Ascending aorta (tissue), 2 donors: Measurements from ENCODE around the gene CFP. TPM values are rescaled to one million over a fixed set of nuclear protein-coding genes. Genes with fewer than 3 reads are reported as not detected.

Experiments
- DNase-seq, 2 donors: peaks; one replicate each; pipeline ENCODE4 v3.0.0-alpha.2; 2019; ENCODE audit warnings: low spot score in 2 of 2
- H3K27ac ChIP-seq, 2 donors: fragments of 200-600 bp; sonication (generic); one replicate each; pipeline ENCODE4 v1.5.1; 2016 to 2017; ENCODE audit warnings: mild to moderate bottlenecking in 1 of 2
- H3K27me3 ChIP-seq: fragments of 200-600 bp; sonication (generic); one replicate; pipeline ENCODE4 v1.5.1; 2017
- H3K36me3 ChIP-seq, 2 donors: fragments of 200-600 bp; sonication (generic); one replicate each; pipeline ENCODE4 v1.5.1; 2016
- H3K4me1 ChIP-seq, 2 donors: fragments of 200-600 bp; sonication (generic); one replicate each; pipeline ENCODE4 v1.5.1; 2016 to 2017; ENCODE audit warnings: mild to moderate bottlenecking in 1 of 2
- H3K4me3 ChIP-seq, 2 donors: fragments of 200-600 bp; sonication (generic); one replicate each; pipeline ENCODE4 v1.5.1; 2016 to 2017; ENCODE audit warnings: mild to moderate bottlenecking in 1 of 2
- H3K9me3 ChIP-seq, 2 donors: fragments of 200-600 bp; sonication (generic); one replicate each; pipeline ENCODE4 v1.5.1; 2016
- intact Hi-C: fragments of 100-400 bp; cut with DNase I; formaldehyde crosslinking; loops from one replicate; pipeline ENCODE4 v1.15.1; 2023
- total RNA-seq: library from RNA; depleted of rRNA; stranded (reverse); fragments of >200 nt; gene quantifications from one replicate; pipeline ENCODE4 v1.1.0, GENCODE V29; 2016
- TF ChIP-seq, protein P1 (sequence below), 3 experiments: fragments of 200-600 bp in 2 of 3; fragments of 450-650 bp in 1 of 3; sonication (generic) in 2 of 3; IDR thresholded peaks; one replicate each; pipeline ENCODE4 v1.5.1; 2016 to 2019; ENCODE audit warnings: antibody characterized with exemption in 3 of 3, mild to moderate bottlenecking in 1 of 3, moderate library complexity in 1 of 3

Gene CFP
- total RNA-seq, 1 donor from 2014 or later = 25.4 TPM

DNA sequence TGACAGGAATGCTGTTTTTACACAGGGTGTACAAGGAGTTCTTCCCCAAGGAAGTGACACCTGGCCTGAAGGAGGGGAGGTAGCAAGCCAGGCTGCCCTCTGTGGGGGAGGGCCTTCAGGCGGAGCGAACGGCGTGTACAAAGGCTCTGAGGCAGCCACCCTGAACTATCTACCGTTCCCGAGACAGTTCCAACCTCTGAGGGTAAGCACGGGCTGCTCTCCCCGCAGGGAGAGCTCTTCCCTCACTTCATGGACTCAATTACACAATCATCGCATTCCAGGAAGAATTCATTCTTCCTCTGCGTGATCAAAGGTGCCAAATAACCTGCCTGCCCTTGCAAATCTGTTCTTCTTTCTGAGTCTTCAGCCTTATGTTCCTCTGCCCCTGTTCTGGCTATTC is 15.8 kb upstream of the CFP start:
- no peak overlapping the region for H3K27ac ChIP-seq
- H3K36me3 ChIP-seq = peaks cover under 1 to 7% of the 10 kb centered on the region in 2 donors
- no peak overlapping the region for H3K4me3 ChIP-seq
- intact Hi-C loops = loop anchor here (5.0 kb wide), 1 partner anchor 63 kb away; the partner anchor contains the start of gene TIMP1
- DNase-seq = no peak
- TF ChIP-seq, protein P1, sequence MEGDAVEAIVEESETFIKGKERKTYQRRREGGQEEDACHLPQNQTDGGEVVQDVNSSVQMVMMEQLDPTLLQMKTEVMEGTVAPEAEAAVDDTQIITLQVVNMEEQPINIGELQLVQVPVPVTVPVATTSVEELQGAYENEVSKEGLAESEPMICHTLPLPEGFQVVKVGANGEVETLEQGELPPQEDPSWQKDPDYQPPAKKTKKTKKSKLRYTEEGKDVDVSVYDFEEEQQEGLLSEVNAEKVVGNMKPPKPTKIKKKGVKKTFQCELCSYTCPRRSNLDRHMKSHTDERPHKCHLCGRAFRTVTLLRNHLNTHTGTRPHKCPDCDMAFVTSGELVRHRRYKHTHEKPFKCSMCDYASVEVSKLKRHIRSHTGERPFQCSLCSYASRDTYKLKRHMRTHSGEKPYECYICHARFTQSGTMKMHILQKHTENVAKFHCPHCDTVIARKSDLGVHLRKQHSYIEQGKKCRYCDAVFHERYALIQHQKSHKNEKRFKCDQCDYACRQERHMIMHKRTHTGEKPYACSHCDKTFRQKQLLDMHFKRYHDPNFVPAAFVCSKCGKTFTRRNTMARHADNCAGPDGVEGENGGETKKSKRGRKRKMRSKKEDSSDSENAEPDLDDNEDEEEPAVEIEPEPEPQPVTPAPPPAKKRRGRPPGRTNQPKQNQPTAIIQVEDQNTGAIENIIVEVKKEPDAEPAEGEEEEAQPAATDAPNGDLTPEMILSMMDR (IDR thresholded peaks at IDR 0.05) = no peak
- no peaks in the 10 kb centered on the region for H3K9me3 ChIP-seq
- H3K27me3 ChIP-seq = no peaks in the 10 kb centered on the region
- peaks cover 0 to 7% of the 10 kb centered on the region in 2 donors for H3K4me1 ChIP-seq

DNA sequence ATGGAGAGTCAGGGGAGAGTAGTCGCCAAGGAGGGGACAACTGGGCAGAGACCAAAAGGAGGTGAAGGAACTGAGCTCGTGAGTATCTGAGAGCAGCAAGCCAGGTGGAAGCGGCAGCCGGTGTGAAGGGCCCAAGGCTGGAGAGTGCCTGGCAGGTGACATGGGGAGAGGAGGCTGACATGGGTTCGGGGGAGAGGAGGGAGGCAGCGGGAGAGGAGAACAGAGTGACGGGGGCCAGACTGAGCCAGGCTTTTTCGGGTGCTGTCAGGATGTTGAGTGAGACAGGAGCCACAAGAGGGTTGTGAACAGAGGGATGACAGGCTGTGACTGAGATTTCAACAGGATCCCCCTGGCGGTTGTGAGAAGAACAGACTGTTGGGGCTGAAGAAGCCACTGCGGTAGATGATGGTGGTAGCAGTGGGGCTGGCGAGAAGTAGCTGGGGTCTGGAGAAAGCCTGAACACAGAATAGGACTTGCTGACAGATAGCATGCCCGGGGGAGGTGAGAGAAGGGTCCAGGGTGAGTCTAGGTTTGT is 14.9 kb upstream of the CFP start:
- peaks cover 0 to 7% of the 10 kb centered on the region in 2 donors for H3K4me1 ChIP-seq
- TF ChIP-seq, protein P1 (IDR thresholded peaks at IDR 0.05) = peak in 2 of 3 experiments; percentile 24 to 38
- intact Hi-C loops = loop anchor here (5.0 kb wide), 1 partner anchor 62 kb away; the partner anchor contains the start of gene TIMP1
- no peak overlapping the region for H3K27ac ChIP-seq
- peaks cover 0 to 6% of the 10 kb centered on the region in 2 donors for H3K9me3 ChIP-seq
- H3K4me3 ChIP-seq = no peak overlapping the region
- peaks cover 8 to 16% of the 10 kb centered on the region in 2 donors for H3K36me3 ChIP-seq
- no peaks in the 10 kb centered on the region for H3K27me3 ChIP-seq
- DNase-seq = peak in 1 of 2 donors; percentile 39

DNA sequence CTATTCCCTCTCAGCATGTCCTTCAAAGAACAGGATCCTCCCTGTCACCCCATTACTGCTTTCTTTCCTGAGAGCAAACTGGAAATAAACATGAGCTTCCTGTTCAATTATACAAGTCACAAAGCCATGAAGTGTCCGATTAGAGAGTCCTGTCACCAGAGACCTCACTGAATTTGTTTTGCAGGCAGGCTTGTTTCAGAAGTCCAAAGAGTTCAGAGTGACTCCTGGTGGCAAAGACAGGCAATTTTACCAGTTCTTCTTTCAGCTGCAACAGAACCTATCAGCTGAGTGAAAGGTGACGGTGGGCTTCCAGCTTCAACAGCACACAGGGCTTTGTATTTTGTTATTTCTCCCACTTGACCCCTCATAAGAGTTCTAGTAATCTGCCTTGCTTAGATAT is 14.2 kb upstream of the CFP start:
- peak in 1 of 2 donors; percentile 38 for DNase-seq
- peaks cover 0 to 7% of the 10 kb centered on the region in 2 donors for H3K9me3 ChIP-seq
- intact Hi-C loops = no loop called here
- peaks cover 12 to 23% of the 10 kb centered on the region in 2 donors for H3K36me3 ChIP-seq
- TF ChIP-seq, protein P1 (IDR thresholded peaks at IDR 0.05) = peak in 2 of 3 experiments; percentile 20 to 35
- no peak overlapping the region for H3K27ac ChIP-seq
- H3K4me1 ChIP-seq = peaks cover 0 to 2% of the 10 kb centered on the region in 2 donors
- no peak overlapping the region for H3K4me3 ChIP-seq
- no peaks in the 10 kb centered on the region for H3K27me3 ChIP-seq

DNA sequence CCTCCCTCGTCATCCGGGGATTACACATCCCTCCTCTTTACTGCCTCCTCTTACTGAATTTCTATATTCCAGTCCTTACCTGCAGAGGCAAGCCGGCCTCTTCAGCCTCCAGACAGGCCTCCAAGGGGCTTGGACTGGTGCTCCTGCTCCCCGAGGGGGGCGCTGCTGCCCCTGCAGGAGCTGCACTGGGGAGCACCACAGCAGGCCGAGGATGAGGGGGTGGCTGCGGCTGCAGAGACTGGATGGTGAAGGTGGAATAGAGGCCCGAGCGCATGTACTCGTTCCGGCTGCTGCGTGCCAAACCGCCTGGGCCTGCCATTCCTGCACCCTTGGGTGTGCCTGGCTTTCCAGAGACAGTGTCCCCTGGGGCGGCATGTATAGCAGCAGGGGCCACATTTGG is 9.1 kb upstream of the CFP start:
- TF ChIP-seq, protein P1 (IDR thresholded peaks at IDR 0.05) = no peak
- Histone ChIP-seq H3K27ac (no peak overlapping the region), H3K36me3 (peaks cover 38 to 51% of the 10 kb centered on the region in 2 donors), H3K9me3 (peaks cover 0 to 7% of the 10 kb centered on the region in 2 donors), H3K4me1 (no peaks in the 10 kb centered on the region), H3K27me3 (no peaks in the 10 kb centered on the region), H3K4me3 (no peak overlapping the region)
- intact Hi-C loops = no loop called here
- no peak for DNase-seq

DNA sequence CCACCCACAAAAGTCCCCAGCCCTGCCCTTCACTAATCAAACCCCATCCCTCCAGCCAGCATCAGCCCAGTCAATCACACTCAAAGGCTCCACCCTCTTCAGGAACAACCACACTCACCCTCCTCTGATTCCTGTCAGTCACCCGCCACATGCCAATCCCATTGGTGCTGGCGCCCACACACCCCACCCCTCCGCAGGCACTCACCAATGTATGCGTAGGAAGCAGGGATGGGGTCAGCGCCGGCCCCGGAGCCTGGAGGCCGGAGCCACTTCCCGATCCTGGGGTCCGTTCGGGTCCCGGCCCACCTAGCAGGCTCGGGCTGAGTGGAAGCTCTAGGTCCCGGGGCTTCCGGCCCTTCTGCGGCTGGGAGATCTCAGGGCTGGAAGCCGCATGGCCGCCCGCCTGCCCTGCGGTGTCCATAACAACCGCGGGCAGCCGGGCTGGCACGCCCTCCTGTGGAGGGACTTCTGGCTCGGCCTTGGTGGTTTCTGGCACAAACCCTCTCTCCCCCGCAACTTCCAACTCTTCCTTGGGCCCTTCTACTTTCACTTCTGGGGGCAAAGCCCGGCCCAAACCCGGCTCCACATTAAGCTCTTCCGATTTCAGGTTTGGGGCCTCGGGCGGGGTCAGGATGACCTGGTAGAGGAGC is 7.9 kb upstream of the CFP start:
- Histone ChIP-seq H3K36me3 (peaks cover 38 to 51% of the 10 kb centered on the region in 2 donors), H3K4me3 (no peak overlapping the region), H3K27me3 (no peaks in the 10 kb centered on the region), H3K27ac (no peak overlapping the region), H3K4me1 (no peaks in the 10 kb centered on the region), H3K9me3 (peaks cover 0 to 7% of the 10 kb centered on the region in 2 donors)
- TF ChIP-seq, protein P1 (IDR thresholded peaks at IDR 0.05) = no peak
- DNase-seq = no peak
- intact Hi-C loops = no loop called here
